ES-I3 (cell line): ENCODE results near the gene PRKAG2.

ENCODE experiments used
- H3K36me3 ChIP-seq: 2 replicates; pipeline ENCODE4 v1.6.1; 2013; ENCODE audit warnings: mild to moderate bottlenecking, low read length, control low read depth, moderate library complexity; ENCODE audit not compliant: insufficient read depth
- H3K4me1 ChIP-seq: 2 replicates; pipeline ENCODE4 v1.6.1; 2013; ENCODE audit warnings: mild to moderate bottlenecking, control low read depth, low read length; ENCODE audit not compliant: insufficient read depth
- H3K9ac ChIP-seq: 2 replicates; pipeline ENCODE4 v1.6.1; 2013; ENCODE audit warnings: low read depth, mild to moderate bottlenecking, low read length, moderate library complexity
- H3K9me3 ChIP-seq: 2 replicates; pipeline ENCODE4 v1.6.1; 2013; ENCODE audit warnings: mild to moderate bottlenecking, low read length, moderate library complexity; ENCODE audit not compliant: control insufficient read depth, insufficient read depth

The PRKAG2 gene

GRCh38 chr7:151794508-151795167 lies 82.3 kb downstream of the PRKAG2 start:
- no peaks in the 10 kb centered on the region for H3K9me3 ChIP-seq
- no peak overlapping the region for H3K9ac ChIP-seq
- H3K4me1 ChIP-seq = peaks cover 5% of the 10 kb centered on the region; the same call in 1 of the 2 replicates
- H3K36me3 ChIP-seq = no peaks in the 10 kb centered on the region

- H3K9me3 ChIP-seq = no peaks in the 10 kb centered on the region
- H3K9ac ChIP-seq = no peak overlapping the region
- peaks cover 5% of the 10 kb centered on the region; the same call in 1 of the 2 replicates for H3K4me1 ChIP-seq
- H3K36me3 ChIP-seq = no peaks in the 10 kb centered on the region
Measured at GRCh38 chr7:151793991-151794507, 82.9 kb downstream of the PRKAG2 start.

- Histone ChIP-seq H3K36me3 (no peaks in the 10 kb centered on the region), H3K9ac (no peak overlapping the region), H3K4me1 (peaks cover 5% of the 10 kb centered on the region; the same call in 1 of the 2 replicates), H3K9me3 (no peaks in the 10 kb centered on the region)
Measured at GRCh38 chr7:151793531-151793951, 83.4 kb downstream of the PRKAG2 start.

GRCh38 chr7:151792636-151793035 lies 84.3 kb downstream of the PRKAG2 start:
- H3K4me1 ChIP-seq = peaks cover 5% of the 10 kb centered on the region; the same call in 1 of the 2 replicates
- H3K9ac ChIP-seq = no peak overlapping the region
- no peaks in the 10 kb centered on the region for H3K9me3 ChIP-seq
- H3K36me3 ChIP-seq = no peaks in the 10 kb centered on the region

- Histone ChIP-seq H3K9ac (no peak overlapping the region), H3K36me3 (no peaks in the 10 kb centered on the region), H3K4me1 (peaks cover 5% of the 10 kb centered on the region; the same call in 1 of the 2 replicates), H3K9me3 (no peaks in the 10 kb centered on the region)
Measured at GRCh38 chr7:151792086-151792485, 84.8 kb downstream of the PRKAG2 start.

- no peaks in the 10 kb centered on the region for H3K9me3 ChIP-seq
- no peak overlapping the region for H3K9ac ChIP-seq
- H3K36me3 ChIP-seq = no peaks in the 10 kb centered on the region
- no peaks in the 10 kb centered on the region; the same call in 1 of the 2 replicates for H3K4me1 ChIP-seq
Measured at GRCh38 chr7:151790830-151791620, 85.9 kb downstream of the PRKAG2 start.

- Histone ChIP-seq H3K9ac (no peak overlapping the region), H3K9me3 (no peaks in the 10 kb centered on the region), H3K4me1 (no peaks in the 10 kb centered on the region; the same call in 1 of the 2 replicates), H3K36me3 (no peaks in the 10 kb centered on the region)
Measured at GRCh38 chr7:151790095-151790829, 86.7 kb downstream of the PRKAG2 start.

- Histone ChIP-seq H3K36me3 (no peaks in the 10 kb centered on the region), H3K4me1 (no peaks in the 10 kb centered on the region; the same call in 1 of the 2 replicates)
Measured at GRCh38 chr7:151789380-151789947, 87.5 kb downstream of the PRKAG2 start.

GRCh38 chr7:151787348-151787747 lies 89.6 kb downstream of the PRKAG2 start:
- Histone ChIP-seq H3K4me1 (no peaks in the 10 kb centered on the region), H3K9me3 (no peaks in the 10 kb centered on the region), H3K36me3 (no peaks in the 10 kb centered on the region), H3K9ac (no peak overlapping the region)

More at GRCh38 chr7:151789380-151789947, 87.5 kb downstream of the PRKAG2 start:
- Histone ChIP-seq H3K9ac (no peak overlapping the region), H3K9me3 (no peaks in the 10 kb centered on the region)

GRCh38 chr7:151786936-151787335 lies 90.0 kb downstream of the PRKAG2 start:
- no peak overlapping the region for H3K9ac ChIP-seq
- no peaks in the 10 kb centered on the region for H3K4me1 ChIP-seq
- H3K36me3 ChIP-seq = no peaks in the 10 kb centered on the region
- H3K9me3 ChIP-seq = no peaks in the 10 kb centered on the region

- no peak overlapping the region for H3K9ac ChIP-seq
- H3K36me3 ChIP-seq = no peaks in the 10 kb centered on the region
- no peaks in the 10 kb centered on the region for H3K9me3 ChIP-seq
- H3K4me1 ChIP-seq = no peaks in the 10 kb centered on the region
Measured at GRCh38 chr7:151786241-151786640, 90.7 kb downstream of the PRKAG2 start.

GRCh38 chr7:151785681-151785965 lies 91.3 kb downstream of the PRKAG2 start:
- Histone ChIP-seq H3K36me3 (no peaks in the 10 kb centered on the region), H3K9me3 (no peaks in the 10 kb centered on the region), H3K4me1 (no peaks in the 10 kb centered on the region), H3K9ac (no peak overlapping the region)

- no peaks in the 10 kb centered on the region for H3K4me1 ChIP-seq
- H3K9me3 ChIP-seq = no peaks in the 10 kb centered on the region
- H3K36me3 ChIP-seq = no peaks in the 10 kb centered on the region
- no peak overlapping the region for H3K9ac ChIP-seq
Measured at GRCh38 chr7:151784853-151785680, 91.8 kb downstream of the PRKAG2 start.
